CD4-positive, CD25-positive, alpha-beta regulatory T cell (primary cell): Measurements from ENCODE around the gene KLK13. TPM values are rescaled to one million over a fixed set of nuclear protein-coding genes. Genes with fewer than 3 reads are reported as not detected.

Experiments
- ATAC-seq, 2 donors: fragments of 150-1000 bp; cut with Tn5 transposase; one replicate each; pipeline ENCODE4 v1.10.0; 2021; ENCODE audit warnings: low read depth in 2 of 2, moderate number of reproducible peaks in 2 of 2, moderate library complexity in 1 of 2
- DNase-seq, 3 donors: peaks; one replicate each; pipeline versions ENCODE4 v3.0.0 to v3.0.0-alpha.2; 2012 to 2022; ENCODE audit warnings: mixed read lengths in 1 of 3
- H3K27ac ChIP-seq: one replicate; pipeline ENCODE4 v1.7.0; 2013; ENCODE audit warnings: mild to moderate bottlenecking, low read length; ENCODE audit not compliant: insufficient read depth, poor library complexity, severe bottlenecking
- H3K27me3 ChIP-seq: one replicate; pipeline ENCODE4 v1.7.0; 2013; ENCODE audit warnings: low read length; ENCODE audit not compliant: control insufficient read depth, insufficient read depth
- H3K36me3 ChIP-seq: one replicate; pipeline ENCODE4 v1.7.0; 2013; ENCODE audit warnings: mild to moderate bottlenecking, low read length, moderate library complexity; ENCODE audit not compliant: control insufficient read depth, insufficient read depth
- H3K4me1 ChIP-seq: 2 replicates; pipeline ENCODE4 v1.7.0; 2013; ENCODE audit warnings: mild to moderate bottlenecking, low read length; ENCODE audit not compliant: insufficient read depth, control insufficient read depth, poor library complexity, severe bottlenecking
- H3K4me3 ChIP-seq: one replicate; pipeline ENCODE4 v1.7.0; 2013; ENCODE audit warnings: low read depth, mild to moderate bottlenecking, low read length, moderate library complexity
- H3K9me3 ChIP-seq, 2 experiments: 1 replicate in 1 of 2; 2 replicates in 1 of 2; pipeline ENCODE4 v1.7.0; 2013; ENCODE audit warnings: low read length in 2 of 2, mild to moderate bottlenecking in 1 of 2, moderate library complexity in 1 of 2; ENCODE audit not compliant: control insufficient read depth in 2 of 2
- H3K27ac Mint-ChIP-seq, 3 donors: one replicate each; pipeline ENCODE4 v1.8.0; 2020 to 2022; ENCODE audit warnings: mild to moderate bottlenecking in 3 of 3, mixed read lengths in 3 of 3, moderate library complexity in 2 of 3
- H3K27me3 Mint-ChIP-seq: one replicate; pipeline ENCODE4 v1.8.0; 2022; ENCODE audit warnings: mild to moderate bottlenecking, mixed read lengths
- H3K36me3 Mint-ChIP-seq: one replicate; pipeline ENCODE4 v1.8.0; 2020; ENCODE audit warnings: mixed read lengths
- H3K4me1 Mint-ChIP-seq, 4 donors: one replicate each; pipeline ENCODE4 v1.8.0; 2020 to 2022; ENCODE audit warnings: mixed read lengths in 4 of 4, mild to moderate bottlenecking in 1 of 4
- H3K4me3 Mint-ChIP-seq, 4 donors: one replicate each; pipeline ENCODE4 v1.8.0; 2020 to 2022; ENCODE audit warnings: mild to moderate bottlenecking in 4 of 4, mixed read lengths in 4 of 4, moderate library complexity in 3 of 4
- H3K9me3 Mint-ChIP-seq, 7 donors: one replicate each; pipeline ENCODE4 v1.8.0; 2020 to 2022; ENCODE audit warnings: mixed read lengths in 7 of 7, mild to moderate bottlenecking in 3 of 7, moderate library complexity in 2 of 7
- polyA plus RNA-seq, 4 donors: library from polyadenylated mRNA; unstranded; fragments of 300-500 nt; fragmentation: Illumina TruSeq; gene quantifications; one replicate each; pipeline ENCODE4 v1.2.3, GENCODE V29; 2021
- total RNA-seq: library from RNA; stranded (reverse); gene quantifications from one replicate; pipeline ENCODE4 v1.2.3, GENCODE V29; 2022

Gene KLK13
- total and polyA plus RNA-seq, 5 donors from 2014 or later, result not detected

DNA sequence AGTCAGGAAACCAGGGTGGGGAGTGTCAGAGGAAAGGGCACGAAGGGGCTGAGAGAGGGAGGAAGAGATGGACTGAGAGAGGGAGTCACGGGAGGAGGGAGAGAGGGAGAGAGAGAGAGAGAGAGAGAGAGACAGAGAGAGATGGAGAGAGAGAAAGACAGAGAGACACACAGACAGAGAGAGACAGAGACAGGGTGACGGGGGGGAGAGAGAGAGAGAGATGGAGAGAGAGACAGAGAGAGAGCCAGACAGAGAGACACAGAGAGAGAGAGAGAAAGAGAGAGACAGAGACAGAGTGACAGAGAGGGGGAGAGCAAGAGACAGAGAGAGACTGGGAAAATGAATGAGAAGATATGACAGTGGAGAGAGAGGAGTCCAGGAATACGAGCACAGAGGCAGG, 18.3 kb upstream of the KLK13 start:
- ATAC-seq (no peak), DNase-seq (no peak)
- H3K27me3 Mint-ChIP-seq, result peaks cover 10% of the 10 kb centered on the region
- Histone ChIP-seq H3K36me3 (no peaks in the 10 kb centered on the region), H3K4me3 (no peak overlapping the region), H3K27me3 (no peaks in the 10 kb centered on the region), H3K4me1 (no peaks in the 10 kb centered on the region), H3K27ac (no peak overlapping the region), H3K9me3 (no peaks in the 10 kb centered on the region)
- H3K27ac Mint-ChIP-seq, result peak overlapping the region in 1 of 3 donors; percentile 59
- H3K9me3 Mint-ChIP-seq, result peaks cover 0 to 5% (median 0%) of the 10 kb centered on the region in 7 donors
- H3K4me1 Mint-ChIP-seq, result peaks cover 0 to 4% (median 1%) of the 10 kb centered on the region in 4 donors
- peaks cover 13% of the 10 kb centered on the region for H3K36me3 Mint-ChIP-seq
- no peak overlapping the region for H3K4me3 Mint-ChIP-seq

GRCh38 chr19:51082611-51083010, 17.7 kb upstream of the KLK13 start, which contains the start of gene KLK14:
TSS of gene KLK14 (minus strand) at chr19:51082887. CDS start at chr19:51082614, 273 bp downstream.
- Mint-ChIP-seq H3K4me3 (no peak within 1 kb of the TSS), H3K27me3 (peaks cover 10% of the 10 kb centered on the region)

DNA sequence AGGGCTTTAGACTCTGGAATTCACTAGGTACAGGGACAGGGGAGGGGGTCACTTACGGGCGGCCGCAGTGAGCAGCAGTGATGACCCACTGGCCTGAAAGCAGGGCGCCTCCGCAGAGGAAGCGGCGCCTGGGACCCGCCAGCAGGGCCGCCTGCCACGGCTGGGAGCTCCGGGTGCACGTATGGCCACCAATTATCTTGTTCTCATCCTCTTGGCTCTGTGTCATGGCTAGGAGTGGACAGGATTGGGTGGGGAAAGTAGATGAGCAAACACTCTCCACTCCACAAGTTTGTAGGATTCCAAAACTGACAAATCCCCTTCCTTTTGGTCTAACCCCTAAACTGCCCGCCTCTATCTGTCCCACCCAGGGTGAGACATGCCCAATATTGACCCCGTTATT, 16.6 kb upstream of the KLK13 start:
- H3K4me3 Mint-ChIP-seq, result no peak overlapping the region
- H3K27ac Mint-ChIP-seq, result no peak overlapping the region
- no peaks in the 10 kb centered on the region for H3K36me3 ChIP-seq
- no peak for ATAC-seq
- H3K27me3 ChIP-seq, result no peaks in the 10 kb centered on the region
- peaks cover 10% of the 10 kb centered on the region for H3K36me3 Mint-ChIP-seq
- H3K4me1 Mint-ChIP-seq, result peaks cover 0 to 4% (median 1%) of the 10 kb centered on the region in 4 donors
- DNase-seq, result no peak
- H3K9me3 Mint-ChIP-seq, result peaks cover 0 to 5% (median 0%) of the 10 kb centered on the region in 7 donors
- peaks cover 16% of the 10 kb centered on the region for H3K27me3 Mint-ChIP-seq
- no peak overlapping the region for H3K27ac ChIP-seq
- no peaks in the 10 kb centered on the region for H3K4me1 ChIP-seq
- H3K4me3 ChIP-seq, result no peak overlapping the region
- no peaks in the 10 kb centered on the region for H3K9me3 ChIP-seq

More at GRCh38 chr19:51082611-51083010, 17.7 kb upstream of the KLK13 start, which contains the start of gene KLK14:
- Mint-ChIP-seq H3K4me1 (peaks cover 0 to 4% (median 1%) of the 10 kb centered on the region in 4 donors), H3K9me3 (peaks cover 0 to 5% (median 0%) of the 10 kb centered on the region in 7 donors), H3K36me3 (peaks cover 13% of the 10 kb centered on the region), H3K27ac (peak within 1 kb of the TSS in 2 of 3 donors; percentile 36 to 59)
- Histone ChIP-seq H3K36me3 (no peaks in the 10 kb centered on the region), H3K27me3 (no peaks in the 10 kb centered on the region), H3K27ac (no peak within 1 kb of the TSS), H3K4me3 (no peak within 1 kb of the TSS), H3K4me1 (no peaks in the 10 kb centered on the region), H3K9me3 (no peaks in the 10 kb centered on the region)
- ATAC-seq (no peak), DNase-seq (no peak)

GRCh38 chr19:51079481-51080110, 14.7 kb upstream of the KLK13 start:
- Histone ChIP-seq H3K36me3 (no peaks in the 10 kb centered on the region), H3K4me3 (no peak overlapping the region), H3K27me3 (peaks cover 2% of the 10 kb centered on the region), H3K9me3 (no peaks in the 10 kb centered on the region), H3K27ac (no peak overlapping the region), H3K4me1 (no peaks in the 10 kb centered on the region)
- Mint-ChIP-seq H3K27ac (no peak overlapping the region), H3K4me3 (no peak overlapping the region), H3K36me3 (peaks cover 5% of the 10 kb centered on the region), H3K27me3 (peaks cover 16% of the 10 kb centered on the region), H3K4me1 (peaks cover 0 to 4% (median 1%) of the 10 kb centered on the region in 4 donors), H3K9me3 (peaks cover 0 to 4% (median 0%) of the 10 kb centered on the region in 7 donors)
- DNase-seq (no peak), ATAC-seq (no peak)

DNA sequence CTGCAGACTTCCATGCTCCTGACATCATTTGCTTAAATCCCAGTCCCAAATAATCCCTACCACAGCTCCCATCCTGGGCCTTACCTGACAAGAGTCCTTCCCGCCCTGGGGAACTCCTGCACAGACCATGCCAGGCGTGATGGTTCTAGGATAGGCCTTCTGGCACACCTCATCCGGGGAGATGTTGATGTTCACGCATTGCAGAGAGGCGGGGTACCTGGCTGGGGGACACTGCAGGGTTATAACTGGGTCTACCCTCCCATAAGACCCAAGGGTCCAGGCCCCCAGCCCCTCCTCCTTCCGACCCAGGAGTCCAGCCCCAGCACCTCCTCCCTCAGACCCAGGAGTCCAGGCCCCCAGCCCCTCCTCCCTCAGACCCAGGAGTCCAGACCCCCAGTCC, 13.8 kb upstream of the KLK13 start:
- Histone ChIP-seq H3K27me3 (peaks cover 2% of the 10 kb centered on the region), H3K27ac (no peak overlapping the region), H3K4me1 (no peaks in the 10 kb centered on the region), H3K9me3 (peaks cover 0 to 4% of the 10 kb centered on the region in 2 experiments), H3K36me3 (no peaks in the 10 kb centered on the region), H3K4me3 (no peak overlapping the region)
- Mint-ChIP-seq H3K36me3 (peaks cover 5% of the 10 kb centered on the region), H3K27ac (no peak overlapping the region), H3K4me1 (peaks cover 0 to 4% (median 1%) of the 10 kb centered on the region in 4 donors), H3K27me3 (peaks cover 21% of the 10 kb centered on the region), H3K9me3 (peaks cover 0 to 7% (median 4%) of the 10 kb centered on the region in 7 donors), H3K4me3 (no peak overlapping the region)
- no peak for ATAC-seq
- no peak for DNase-seq

DNA sequence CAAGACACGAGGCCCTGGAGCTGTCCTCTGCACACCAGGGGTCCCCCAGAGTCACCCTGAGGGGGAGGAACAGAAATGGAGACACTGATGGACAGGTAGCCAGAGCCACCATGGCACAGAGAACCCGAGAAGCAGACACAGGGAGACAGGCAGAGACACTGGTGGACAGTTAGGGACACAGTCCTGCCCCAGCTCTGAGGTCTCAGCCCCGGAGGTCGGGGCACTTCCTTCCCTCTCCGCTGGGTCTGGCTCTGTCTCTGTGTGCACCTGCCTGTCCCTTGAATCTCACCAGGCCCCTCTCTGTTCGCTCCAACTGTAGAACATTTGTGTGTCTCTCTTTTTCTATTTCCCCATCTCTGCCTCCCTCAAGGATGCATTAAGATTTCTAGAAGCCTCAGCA, 13.2 kb upstream of the KLK13 start:
- H3K9me3 Mint-ChIP-seq, result peaks cover 0 to 8% (median 4%) of the 10 kb centered on the region in 7 donors
- H3K4me1 Mint-ChIP-seq, result peaks cover 0 to 3% (median 0%) of the 10 kb centered on the region in 4 donors
- DNase-seq (no peak), ATAC-seq (no peak)
- H3K27me3 Mint-ChIP-seq, result peaks cover 19% of the 10 kb centered on the region
- no peaks in the 10 kb centered on the region for H3K36me3 Mint-ChIP-seq
- peaks cover 0 to 8% of the 10 kb centered on the region in 2 experiments for H3K9me3 ChIP-seq
- no peak overlapping the region for H3K27ac ChIP-seq
- H3K27me3 ChIP-seq, result peaks cover 2% of the 10 kb centered on the region
- no peak overlapping the region for H3K4me3 ChIP-seq
- H3K36me3 ChIP-seq, result no peaks in the 10 kb centered on the region
- H3K27ac Mint-ChIP-seq, result no peak overlapping the region
- H3K4me3 Mint-ChIP-seq, result no peak overlapping the region
- no peaks in the 10 kb centered on the region for H3K4me1 ChIP-seq

- DNase-seq (no peak), ATAC-seq (no peak)
- Histone ChIP-seq H3K27ac (no peak overlapping the region), H3K27me3 (peaks cover 2% of the 10 kb centered on the region), H3K4me3 (no peak overlapping the region), H3K9me3 (peaks cover 0 to 8% of the 10 kb centered on the region in 2 experiments), H3K36me3 (no peaks in the 10 kb centered on the region), H3K4me1 (no peaks in the 10 kb centered on the region)
- no peaks in the 10 kb centered on the region for H3K36me3 Mint-ChIP-seq
- no peak overlapping the region for H3K4me3 Mint-ChIP-seq
- H3K27ac Mint-ChIP-seq, result no peak overlapping the region
- peaks cover 0 to 3% (median 0%) of the 10 kb centered on the region in 4 donors for H3K4me1 Mint-ChIP-seq
- H3K27me3 Mint-ChIP-seq, result peaks cover 11% of the 10 kb centered on the region
- H3K9me3 Mint-ChIP-seq, result peaks cover 0 to 8% (median 6%) of the 10 kb centered on the region in 7 donors
These were observed 11.8 kb upstream of the KLK13 start for GRCh38 chr19:51076631-51077213.
